ENCODE results near the gene BTN1A1.
A peak's percentile ranks its signal among the peaks of the same experiment; 100 is the strongest.

BTN1A1 gene

GRCh38 chr6:26555505-26556262 is 55.6 kb downstream of the BTN1A1 start:
- TF ChIP-seq CTCF (IDR thresholded peaks at IDR 0.05; ENCODE audit: low read length, missing control alignments), result no peak
- DNase-seq (ENCODE audit: low read depth), result no peak
- peak overlapping the region; percentile 61 for H3K4me3 ChIP-seq (replicated peaks; ENCODE audit: low read depth, low read length)

GRCh38 chr6:26556263-26557070 is 56.4 kb downstream of the BTN1A1 start:
- peak; percentile 85 for DNase-seq (ENCODE audit: low read depth)
- no peak for TF ChIP-seq CTCF (IDR thresholded peaks at IDR 0.05; ENCODE audit: low read length, missing control alignments)
- peak overlapping the region; percentile 61 for H3K4me3 ChIP-seq (replicated peaks; ENCODE audit: low read depth, low read length)

All from fibroblast of pulmonary artery (primary cell).